Type B pancreatic cell (in vitro differentiated cells): ENCODE results near the gene MAG. TPM values are rescaled to one million over a fixed set of nuclear protein-coding genes. Genes with fewer than 3 reads are reported as not detected.

Experiments
- DNase-seq: peaks from one replicate; pipeline ENCODE4 v3.0.0; 2021; ENCODE audit warnings: mixed read lengths; ENCODE audit not compliant: unreplicated experiment; ENCODE audit errors: extremely low spot score
- H3K27ac Mint-ChIP-seq: 2 replicates; pipeline ENCODE4 v1.8.0; 2021; ENCODE audit warnings: mild to moderate bottlenecking, mixed read lengths
- H3K27me3 Mint-ChIP-seq: 2 replicates; pipeline ENCODE4 v1.8.0; 2021; ENCODE audit warnings: mixed read lengths
- H3K36me3 Mint-ChIP-seq: 2 replicates; pipeline ENCODE4 v1.8.0; 2021; ENCODE audit warnings: mixed read lengths
- H3K4me1 Mint-ChIP-seq: one replicate; pipeline ENCODE4 v1.8.0; 2021; ENCODE audit warnings: mixed read lengths; ENCODE audit not compliant: unreplicated experiment
- H3K4me3 Mint-ChIP-seq: 2 replicates; pipeline ENCODE4 v1.8.0; 2021; ENCODE audit warnings: mild to moderate bottlenecking, mixed read lengths
- H3K9me3 Mint-ChIP-seq: 2 replicates; pipeline ENCODE4 v1.8.0; 2021; ENCODE audit warnings: mixed read lengths
- CTCF ChIP-seq: fragments of 200-600 bp; sonication (generic); conservative IDR thresholded peaks from 2 replicates; pipeline ENCODE4 v1.5.0; 2021; ENCODE audit warnings: antibody characterized with exemption, mild to moderate bottlenecking
- total RNA-seq: library from RNA; stranded (reverse); gene quantifications from 2 replicates; pipeline ENCODE4 v1.2.1, GENCODE V29; 2021; ENCODE audit warnings: low replicate concordance

MAG gene
- total RNA-seq, 1 donor from 2014 or later: not detected

- Mint-ChIP-seq H3K27ac (no peak overlapping the region), H3K36me3 (no peaks in the 10 kb centered on the region), H3K4me3 (no peak overlapping the region), H3K9me3 (no peaks in the 10 kb centered on the region), H3K27me3 (no peaks in the 10 kb centered on the region), H3K4me1 (peaks cover 18% of the 10 kb centered on the region)
- TF ChIP-seq CTCF: no peak
- no peak for DNase-seq
Measured at GRCh38 chr19:35304036-35304435, 12.1 kb downstream of the MAG start.

- TF ChIP-seq CTCF: no peak
- Mint-ChIP-seq H3K36me3 (no peaks in the 10 kb centered on the region), H3K27ac (no peak overlapping the region), H3K9me3 (no peaks in the 10 kb centered on the region), H3K4me1 (peaks cover 26% of the 10 kb centered on the region), H3K4me3 (no peak overlapping the region), H3K27me3 (no peaks in the 10 kb centered on the region)
- no peak for DNase-seq
Measured at GRCh38 chr19:35305181-35305580, 13.2 kb downstream of the MAG start.

- Mint-ChIP-seq H3K9me3 (no peaks in the 10 kb centered on the region), H3K4me1 (peaks cover 30% of the 10 kb centered on the region), H3K4me3 (no peak overlapping the region), H3K36me3 (no peaks in the 10 kb centered on the region), H3K27ac (peak overlapping the region; percentile 31), H3K27me3 (no peaks in the 10 kb centered on the region)
- no peak for DNase-seq
- TF ChIP-seq CTCF: peak; percentile 58
Measured at GRCh38 chr19:35306473-35307246, 14.7 kb downstream of the MAG start.

GRCh38 chr19:35307931-35308330 is 16.0 kb downstream of the MAG start:
- Mint-ChIP-seq H3K4me1 (peaks cover 30% of the 10 kb centered on the region), H3K27ac (peak overlapping the region; percentile 57), H3K4me3 (no peak overlapping the region)

GRCh38 chr19:35308910-35309309 is 16.9 kb downstream of the MAG start:
- no peak for TF ChIP-seq CTCF
- H3K4me3 Mint-ChIP-seq: peak overlapping the region; percentile 57
- peak overlapping the region; percentile 84 for H3K27ac Mint-ChIP-seq
- H3K27me3 Mint-ChIP-seq: no peaks in the 10 kb centered on the region
- no peaks in the 10 kb centered on the region for H3K9me3 Mint-ChIP-seq
- no peak for DNase-seq
- peaks cover 27% of the 10 kb centered on the region for H3K4me1 Mint-ChIP-seq
- H3K36me3 Mint-ChIP-seq: no peaks in the 10 kb centered on the region

More at GRCh38 chr19:35307931-35308330, 16.0 kb downstream of the MAG start:
- no peak for TF ChIP-seq CTCF
- Mint-ChIP-seq H3K27me3 (no peaks in the 10 kb centered on the region), H3K9me3 (no peaks in the 10 kb centered on the region), H3K36me3 (no peaks in the 10 kb centered on the region)
- DNase-seq: no peak
